ENCODE results near the gene SLC44A1.

The SLC44A1 gene

GRCh38 chr9:105468875-105469274 lies 224.4 kb downstream of the SLC44A1 start:
- peaks cover 2% of the 10 kb centered on the region for H3K36me3 Mint-ChIP-seq (ENCODE audit: insufficient read depth)
- no peaks in the 10 kb centered on the region for H3K27me3 Mint-ChIP-seq
- no peak overlapping the region for H3K27ac Mint-ChIP-seq (ENCODE audit: low read depth)
- ATAC-seq (replicated peaks; ENCODE audit: extremely low read depth, poor library complexity, severe bottlenecking) = no peak
- no peak overlapping the region for H3K4me3 Mint-ChIP-seq
- no peak for DNase-seq (ENCODE audit: low spot score in 2 of 2)
- H3K9me3 Mint-ChIP-seq = no peaks in the 10 kb centered on the region
- no peaks in the 10 kb centered on the region for H3K4me1 Mint-ChIP-seq

- no peaks in the 10 kb centered on the region for H3K27me3 Mint-ChIP-seq
- no peak overlapping the region for H3K27ac Mint-ChIP-seq (ENCODE audit: low read depth)
- H3K36me3 Mint-ChIP-seq (ENCODE audit: insufficient read depth) = no peaks in the 10 kb centered on the region
- ATAC-seq (replicated peaks; ENCODE audit: extremely low read depth, poor library complexity, severe bottlenecking) = no peak
- no peak for DNase-seq (ENCODE audit: low spot score in 2 of 2)
- H3K9me3 Mint-ChIP-seq = no peaks in the 10 kb centered on the region
- H3K4me3 Mint-ChIP-seq = no peak overlapping the region
- no peaks in the 10 kb centered on the region for H3K4me1 Mint-ChIP-seq
These were observed 228.8 kb downstream of the SLC44A1 start for GRCh38 chr9:105473221-105473620.

- DNase-seq (ENCODE audit: low spot score in 2 of 2) (no peak), ATAC-seq (replicated peaks; ENCODE audit: extremely low read depth, poor library complexity, severe bottlenecking) (no peak)
- H3K36me3 Mint-ChIP-seq (ENCODE audit: insufficient read depth) = no peaks in the 10 kb centered on the region
- no peak overlapping the region for H3K4me3 Mint-ChIP-seq
- H3K9me3 Mint-ChIP-seq = no peaks in the 10 kb centered on the region
- H3K27ac Mint-ChIP-seq (ENCODE audit: low read depth) = no peak overlapping the region
- H3K27me3 Mint-ChIP-seq = no peaks in the 10 kb centered on the region
- no peaks in the 10 kb centered on the region for H3K4me1 Mint-ChIP-seq
These were observed 230.9 kb downstream of the SLC44A1 start for GRCh38 chr9:105475302-105475701.

- no peak for ATAC-seq (replicated peaks; ENCODE audit: extremely low read depth, poor library complexity, severe bottlenecking)
- no peak for DNase-seq (ENCODE audit: low spot score in 2 of 2)
- H3K9me3 Mint-ChIP-seq = no peaks in the 10 kb centered on the region
- no peak overlapping the region for H3K4me3 Mint-ChIP-seq
- H3K36me3 Mint-ChIP-seq (ENCODE audit: insufficient read depth) = no peaks in the 10 kb centered on the region
- H3K4me1 Mint-ChIP-seq = no peaks in the 10 kb centered on the region
- no peaks in the 10 kb centered on the region for H3K27me3 Mint-ChIP-seq
- H3K27ac Mint-ChIP-seq (ENCODE audit: low read depth) = no peak overlapping the region
These were observed 235.4 kb downstream of the SLC44A1 start for GRCh38 chr9:105479846-105480245.

GRCh38 chr9:105483618-105484017 lies 239.2 kb downstream of the SLC44A1 start:
- Mint-ChIP-seq H3K27ac (ENCODE audit: low read depth) (no peak overlapping the region), H3K36me3 (ENCODE audit: insufficient read depth) (no peaks in the 10 kb centered on the region), H3K4me1 (no peaks in the 10 kb centered on the region), H3K27me3 (no peaks in the 10 kb centered on the region), H3K9me3 (no peaks in the 10 kb centered on the region), H3K4me3 (no peak overlapping the region)
- DNase-seq (ENCODE audit: low spot score in 2 of 2) (no peak), ATAC-seq (replicated peaks; ENCODE audit: extremely low read depth, poor library complexity, severe bottlenecking) (no peak)

DNA sequence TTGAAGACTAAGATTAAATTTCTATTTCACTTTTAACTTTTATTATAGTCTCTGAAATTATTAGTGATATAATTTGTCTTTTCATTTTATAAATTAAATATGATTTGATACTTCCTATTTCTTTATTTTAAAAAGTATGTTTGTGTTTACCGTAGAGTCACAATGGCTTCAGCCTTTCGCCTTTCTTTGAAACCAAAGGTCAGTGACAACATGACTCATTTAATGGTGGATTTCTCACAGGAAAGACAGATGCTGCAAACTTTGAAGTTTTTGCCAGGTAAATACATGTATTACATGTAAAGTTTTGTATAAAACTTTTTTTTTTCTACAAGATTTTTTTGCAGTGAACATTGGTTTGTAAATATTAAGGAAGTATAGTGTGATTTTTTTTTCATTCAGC lies 239.8 kb downstream of the SLC44A1 start:
- DNase-seq (ENCODE audit: low spot score in 2 of 2) (no peak), ATAC-seq (replicated peaks; ENCODE audit: extremely low read depth, poor library complexity, severe bottlenecking) (no peak)
- Mint-ChIP-seq H3K9me3 (no peaks in the 10 kb centered on the region), H3K27ac (ENCODE audit: low read depth) (no peak overlapping the region), H3K4me1 (no peaks in the 10 kb centered on the region), H3K27me3 (no peaks in the 10 kb centered on the region), H3K36me3 (ENCODE audit: insufficient read depth) (no peaks in the 10 kb centered on the region), H3K4me3 (no peak overlapping the region)

DNA sequence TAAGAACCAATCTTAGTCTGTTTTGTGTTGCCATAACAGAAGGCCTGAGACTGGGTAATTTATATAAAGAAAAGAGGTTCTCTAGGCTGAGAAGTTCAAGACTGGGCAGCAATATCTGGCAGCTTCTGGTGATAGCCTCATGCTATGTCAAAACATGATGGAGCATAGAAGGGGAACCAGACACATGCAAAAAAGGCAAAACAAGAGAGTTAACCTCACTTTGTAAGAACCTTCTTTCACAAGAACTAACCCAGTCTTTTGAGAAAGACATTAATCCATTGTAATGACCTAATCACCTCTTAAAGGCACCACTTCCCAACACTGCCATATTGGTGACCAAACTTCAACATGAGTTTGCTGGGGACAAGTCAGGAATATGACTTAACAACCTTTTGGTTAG lies 240.7 kb downstream of the SLC44A1 start:
- Mint-ChIP-seq H3K9me3 (no peaks in the 10 kb centered on the region), H3K36me3 (ENCODE audit: insufficient read depth) (no peaks in the 10 kb centered on the region), H3K4me3 (no peak overlapping the region), H3K27ac (ENCODE audit: low read depth) (no peak overlapping the region), H3K27me3 (no peaks in the 10 kb centered on the region), H3K4me1 (no peaks in the 10 kb centered on the region)
- DNase-seq (ENCODE audit: low spot score in 2 of 2) (no peak), ATAC-seq (replicated peaks; ENCODE audit: extremely low read depth, poor library complexity, severe bottlenecking) (no peak)
